ENCODE measurements around the gene CARM1. TPM values are rescaled to one million over a fixed set of nuclear protein-coding genes. Genes with fewer than 3 reads are reported as not detected.

CARM1 gene
- total and polyA plus RNA-seq, 8 donors = 13.0 to 24.7 (median 16.6) TPM

GRCh38 chr19:10908380-10908960, 37.1 kb downstream of the CARM1 start:
- DNase-seq (no peak), FAIRE-seq (no peak)

GRCh38 chr19:10911579-10912363, 40.4 kb downstream of the CARM1 start:
- Histone ChIP-seq H3K9me3 (no peaks in the 10 kb centered on the region), H3K27me3 (no peaks in the 10 kb centered on the region), H3K27ac (no peak overlapping the region), H3K36me3 (peaks cover 0 to 42% (median 3%) of the 10 kb centered on the region in 3 donors), H3K4me1 (no peaks in the 10 kb centered on the region), H3K4me3 (no peak overlapping the region)
- no peak for DNase-seq
- no peak for FAIRE-seq
- intact Hi-C loops (cut with DNase I) = no loop called here
- no peak for ATAC-seq
- no peak for TF ChIP-seq CTCF (IDR thresholded peaks at IDR 0.05)
- 89 to 90% methylated on average over 30 to 31 of the region's 31 CpGs for WGBS, 2 donors

More at GRCh38 chr19:10908380-10908960, 37.1 kb downstream of the CARM1 start:
- Histone ChIP-seq H3K4me3 (no peak overlapping the region), H3K9me3 (no peaks in the 10 kb centered on the region), H3K4me1 (no peaks in the 10 kb centered on the region), H3K27ac (no peak overlapping the region), H3K27me3 (no peaks in the 10 kb centered on the region), H3K36me3 (peaks cover 0 to 33% (median 3%) of the 10 kb centered on the region in 3 donors)
- no peak for ATAC-seq
- TF ChIP-seq CTCF (IDR thresholded peaks at IDR 0.05) = no peak
- 93 to 95% methylated on average over 17 of the region's 17 CpGs for WGBS, 2 donors
- intact Hi-C loops (cut with DNase I) = no loop called here

GRCh38 chr19:10912619-10913018, 41.3 kb downstream of the CARM1 start:
- no peak overlapping the region for H3K27ac ChIP-seq
- no peak for TF ChIP-seq CTCF (IDR thresholded peaks at IDR 0.05)
- WGBS, 2 donors = 95 to 98% methylated on average over 18 of the region's 18 CpGs
- intact Hi-C loops (cut with DNase I) = no loop called here
- FAIRE-seq (no peak), ATAC-seq (no peak), DNase-seq (no peak)
- no peaks in the 10 kb centered on the region for H3K27me3 ChIP-seq
- H3K4me3 ChIP-seq = no peak overlapping the region
- no peaks in the 10 kb centered on the region for H3K9me3 ChIP-seq
- H3K36me3 ChIP-seq = peaks cover 0 to 42% (median 3%) of the 10 kb centered on the region in 3 donors
- H3K4me1 ChIP-seq = no peaks in the 10 kb centered on the region

DNA sequence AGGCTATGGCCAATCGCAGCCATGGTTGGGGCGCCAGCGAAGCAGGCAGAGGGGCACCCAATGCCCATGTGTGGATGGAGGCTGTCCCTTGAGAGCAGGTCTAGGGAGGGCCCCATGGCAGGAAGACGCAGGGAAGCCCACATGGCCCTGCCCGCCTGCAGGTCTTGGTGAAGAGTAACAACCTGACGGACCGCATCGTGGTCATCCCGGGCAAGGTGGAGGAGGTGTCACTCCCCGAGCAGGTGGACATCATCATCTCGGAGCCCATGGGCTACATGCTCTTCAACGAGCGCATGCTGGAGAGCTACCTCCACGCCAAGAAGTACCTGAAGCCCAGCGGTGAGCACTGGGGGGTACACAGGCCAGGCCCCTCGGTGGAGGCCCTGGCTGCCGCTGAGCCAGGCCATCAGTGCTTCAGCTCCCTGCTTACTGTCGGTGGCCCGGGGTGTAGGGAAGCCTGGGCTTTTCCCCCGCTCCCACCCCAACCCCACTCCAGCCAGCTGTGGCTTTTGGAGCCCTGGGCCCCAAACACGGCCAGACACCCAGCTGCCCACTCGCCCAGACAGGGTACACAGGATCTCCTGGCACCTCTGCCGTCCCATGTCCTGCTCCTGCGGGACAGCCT, 42.5 kb downstream of the CARM1 start:
- H3K9me3 ChIP-seq = no peaks in the 10 kb centered on the region
- no peak overlapping the region for H3K27ac ChIP-seq
- DNase-seq (no peak), ATAC-seq (no peak), FAIRE-seq (no peak)
- H3K4me1 ChIP-seq = no peaks in the 10 kb centered on the region
- intact Hi-C loops (cut with DNase I) = no loop called here
- peaks cover 0 to 34% (median 0%) of the 10 kb centered on the region in 3 donors for H3K36me3 ChIP-seq
- 92 to 93% methylated on average over 21 to 24 of the region's 24 CpGs for WGBS, 2 donors
- TF ChIP-seq CTCF (IDR thresholded peaks at IDR 0.05) = no peak
- no peak overlapping the region for H3K4me3 ChIP-seq
- no peaks in the 10 kb centered on the region for H3K27me3 ChIP-seq
